COLO668 (cell line): ENCODE data around the gene GPER1.
"Not testable (repeated sequence)": the region's sequence is repeated elsewhere in the genome, so short reads cannot be mapped to it uniquely, and the experiment has no call there.

Experiments used
- DNase-seq: peaks from one replicate; lab custom pipeline; 2025; ENCODE audit not compliant: unreplicated experiment; lab: John Stamatoyannopoulos, UW

Gene GPER1

DNA sequence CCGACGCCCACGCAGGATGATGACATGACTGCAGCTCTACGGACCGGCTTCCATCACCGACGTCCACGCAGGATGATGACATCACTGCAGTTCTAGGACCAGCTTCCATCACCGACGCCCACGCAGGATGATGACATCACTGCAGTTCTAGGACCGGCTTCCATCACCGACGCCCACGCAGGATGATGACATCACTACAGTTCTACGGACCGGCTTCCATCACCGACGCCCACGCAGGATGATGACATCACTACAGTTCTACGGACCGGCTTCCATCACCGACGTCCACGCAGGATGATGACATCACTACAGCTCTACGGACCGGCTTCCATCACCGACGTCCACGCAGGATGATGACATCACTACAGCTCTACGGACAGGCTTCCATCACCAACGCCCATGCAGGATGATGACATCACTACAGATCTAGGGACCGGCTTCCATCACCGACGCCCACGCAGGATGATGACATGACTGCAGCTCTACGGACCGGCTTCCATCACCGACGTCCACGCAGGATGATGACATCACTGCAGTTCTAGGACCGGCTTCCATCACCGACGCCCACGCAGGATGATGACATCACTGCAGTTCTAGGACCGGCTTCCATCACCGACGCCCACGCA lies 28.6 kb downstream of the GPER1 start:
- DNase-seq, result not testable (repeated sequence)

DNA sequence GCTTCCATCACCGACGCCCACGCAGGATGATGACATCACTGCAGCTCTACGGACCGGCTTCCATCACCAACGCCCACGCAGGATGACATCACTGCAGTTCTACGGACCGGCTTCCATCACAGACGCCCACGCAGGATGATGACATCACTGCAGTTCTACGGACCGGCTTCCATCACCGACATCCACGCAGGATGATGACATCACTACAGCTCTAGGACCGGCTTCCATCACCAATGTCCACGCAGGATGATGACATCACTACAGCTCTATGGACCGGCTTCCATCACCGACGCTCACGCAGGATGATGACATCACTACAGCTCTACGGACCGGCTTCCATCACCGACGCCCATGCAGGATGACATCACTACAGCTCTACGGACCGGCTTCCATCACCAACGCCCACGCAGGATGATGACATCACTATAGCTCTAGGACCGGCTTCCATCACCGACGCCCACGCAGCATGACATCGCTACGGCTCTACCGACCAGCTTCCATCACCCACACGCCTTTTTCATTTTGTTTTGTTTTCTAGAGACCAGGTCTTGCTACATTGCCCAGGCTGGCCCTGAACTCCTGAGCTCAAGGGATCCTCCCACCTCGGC lies 29.5 kb downstream of the GPER1 start:
- no peak for DNase-seq

GRCh38 chr7:1119201-1119600 lies 31.3 kb downstream of the GPER1 start:
- DNase-seq, result no peak

- DNase-seq, result no peak
These were observed 32.9 kb downstream of the GPER1 start for GRCh38 chr7:1120791-1121190.

DNA sequence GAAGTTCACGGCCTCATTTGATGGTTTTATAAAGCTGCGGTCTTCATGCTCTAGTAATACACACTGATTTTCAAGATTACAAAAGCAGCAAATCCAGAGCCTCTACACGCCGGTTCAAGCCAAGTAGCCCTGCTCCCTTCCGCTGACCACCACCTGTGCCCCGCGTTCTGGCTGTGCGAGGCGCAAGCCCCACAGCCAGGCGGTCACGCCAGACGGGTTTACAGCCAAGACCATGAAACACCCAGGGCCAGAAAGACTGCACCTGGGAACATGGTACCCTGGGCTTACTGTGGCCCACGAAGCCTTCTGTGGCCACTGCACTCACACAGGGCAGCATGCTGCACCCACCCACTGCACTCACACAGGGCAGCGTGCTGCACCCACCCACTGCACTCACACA lies 33.6 kb downstream of the GPER1 start:
- DNase-seq, result no peak

GRCh38 chr7:1121886-1122831 lies 34.2 kb downstream of the GPER1 start:
- no peak for DNase-seq

- DNase-seq, result no peak
These were observed 35.1 kb downstream of the GPER1 start for GRCh38 chr7:1122832-1123501.

GRCh38 chr7:1123715-1124114 lies 35.8 kb downstream of the GPER1 start:
- DNase-seq, result no peak

DNA sequence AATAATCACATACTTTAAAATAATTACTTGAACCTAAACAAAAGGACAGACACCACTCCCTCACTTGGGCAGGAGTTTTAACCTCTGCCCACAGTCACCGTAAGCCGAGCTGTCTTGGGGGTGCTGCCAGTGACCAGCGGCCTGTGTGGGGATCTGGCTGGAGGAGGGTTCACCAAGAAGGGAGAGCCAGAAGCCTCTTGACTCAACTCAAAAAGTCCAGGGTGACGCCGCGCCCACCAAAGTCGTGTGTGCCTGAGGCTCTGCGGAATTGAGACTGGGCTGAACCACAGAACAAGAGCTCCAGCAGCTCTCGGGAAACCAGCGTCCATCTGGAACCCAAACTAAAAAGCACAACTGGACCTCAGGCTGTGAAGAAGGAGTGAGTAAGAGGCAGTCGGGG lies 36.3 kb downstream of the GPER1 start:
- no peak for DNase-seq

DNA sequence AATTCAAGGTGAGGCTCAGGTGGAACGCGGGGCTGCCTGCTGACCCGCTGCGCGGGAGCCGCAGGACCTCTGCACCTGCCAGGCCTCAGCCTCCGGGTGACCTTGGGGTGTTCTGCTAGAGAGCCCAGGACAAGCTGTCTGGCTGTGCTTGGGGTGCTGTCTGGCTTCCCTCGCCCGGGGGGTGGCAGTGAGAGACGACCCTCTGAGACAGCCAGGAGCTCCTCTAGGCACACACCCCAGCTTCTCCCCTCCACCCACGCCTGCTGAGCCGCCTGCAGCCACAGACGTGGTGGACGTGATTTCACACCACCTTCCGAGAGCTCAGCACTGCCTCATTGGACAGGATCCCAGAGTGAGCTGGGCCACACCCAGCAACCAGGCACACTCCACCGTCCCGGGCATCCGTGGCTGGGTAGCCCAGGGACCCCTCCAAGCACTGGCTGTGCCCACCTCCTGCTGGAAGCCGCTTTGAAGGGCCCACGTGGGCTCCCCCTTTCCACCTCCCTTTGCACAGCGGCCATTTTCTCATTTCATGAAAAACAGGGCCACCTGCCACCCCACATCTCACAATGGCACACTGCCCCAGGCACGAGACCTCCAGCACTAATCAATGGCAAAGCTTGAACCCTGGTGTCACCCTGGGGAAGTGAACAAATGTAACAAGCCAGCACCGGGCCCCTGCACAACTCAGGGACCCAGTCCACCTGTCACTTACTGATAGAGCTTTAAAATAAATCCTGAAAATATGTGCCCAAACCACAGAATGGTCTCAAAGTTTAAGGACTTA lies 37.1 kb downstream of the GPER1 start:
- no peak for DNase-seq

DNA sequence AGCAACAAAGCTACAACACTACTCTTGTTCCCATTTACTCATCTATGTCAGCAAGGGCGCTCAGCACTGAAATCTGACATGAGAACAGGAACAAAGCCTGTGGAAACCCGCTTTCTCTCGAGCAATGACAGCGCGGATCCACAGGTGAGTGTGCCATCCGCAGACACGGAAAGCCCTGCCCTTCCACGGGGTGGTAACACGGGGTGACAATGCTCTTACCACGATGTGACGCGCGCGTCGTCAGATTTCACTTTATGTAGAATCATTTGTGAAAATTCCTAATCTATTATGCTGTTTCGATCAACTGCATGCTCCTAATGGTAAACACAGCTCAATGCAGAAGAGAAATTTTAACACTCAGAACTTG lies 37.7 kb downstream of the GPER1 start:
- no peak for DNase-seq

- DNase-seq, result no peak
These were observed 39.1 kb downstream of the GPER1 start for GRCh38 chr7:1127001-1127400.

DNA sequence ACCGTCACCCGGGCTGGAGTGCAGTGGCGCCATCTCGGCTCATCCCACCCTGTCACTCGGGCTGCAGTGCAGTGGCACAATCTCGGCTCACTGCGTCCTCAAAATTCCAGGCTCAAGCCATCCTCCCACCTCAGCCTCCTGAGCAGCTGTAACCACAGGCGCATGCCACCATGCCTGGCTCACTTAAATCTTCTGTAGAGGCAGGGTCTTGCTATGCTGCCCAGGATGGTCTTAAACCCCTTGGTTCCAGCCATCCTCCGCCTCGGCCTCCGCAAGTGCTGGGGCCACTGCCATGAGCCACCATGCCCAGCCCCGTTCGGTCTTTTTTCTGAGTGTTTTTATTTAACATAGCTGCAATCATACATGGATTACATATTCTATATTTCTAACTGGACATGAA lies 41.5 kb downstream of the GPER1 start:
- DNase-seq, result no peak

DNA sequence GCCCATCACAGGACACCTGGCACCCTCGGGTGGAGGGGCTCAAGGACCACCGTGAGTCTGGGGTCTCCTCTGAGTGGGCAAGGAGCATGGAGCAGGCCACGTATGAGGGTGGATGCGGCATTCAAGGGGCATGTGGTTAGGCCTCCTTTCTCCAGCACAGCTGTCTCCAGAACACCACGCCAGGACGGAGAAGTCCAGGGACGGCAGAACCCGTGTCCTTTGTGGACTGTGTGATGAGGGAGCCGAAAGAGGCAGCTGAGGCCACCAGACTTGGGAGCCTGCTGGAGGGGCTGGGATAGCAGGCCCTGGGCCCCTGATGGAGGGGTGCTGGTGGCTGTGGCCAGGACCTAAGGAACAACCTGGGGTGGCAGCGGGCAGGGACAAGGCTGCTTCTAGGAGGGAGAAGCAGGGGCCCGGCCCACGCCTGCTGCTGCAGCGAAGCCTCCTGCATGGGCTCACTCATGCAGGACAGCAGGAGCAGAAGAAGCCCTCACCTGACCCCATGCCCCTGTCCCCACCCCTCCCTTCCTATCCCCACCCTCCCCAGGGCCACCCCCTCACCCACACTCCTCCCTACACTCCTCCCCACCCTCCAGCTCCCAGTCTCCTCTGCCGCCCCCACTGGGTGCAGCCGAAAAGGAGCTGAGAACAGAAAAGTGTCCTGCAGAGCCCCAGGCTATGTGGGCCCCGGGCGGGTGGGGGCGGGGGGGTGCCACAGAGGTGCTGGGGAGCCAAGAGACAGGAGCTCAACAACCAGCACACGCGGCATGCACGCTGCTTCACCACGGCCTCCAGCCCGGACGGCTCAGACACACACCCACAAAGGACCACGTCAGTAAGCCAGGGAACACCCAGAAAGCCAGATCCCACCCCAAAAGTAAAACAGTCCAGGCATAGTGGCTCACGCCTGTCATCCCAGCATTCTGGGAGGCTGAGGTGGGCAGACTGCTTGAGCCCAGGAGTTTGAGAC lies 42.4 kb downstream of the GPER1 start:
- DNase-seq, result no peak

DNA sequence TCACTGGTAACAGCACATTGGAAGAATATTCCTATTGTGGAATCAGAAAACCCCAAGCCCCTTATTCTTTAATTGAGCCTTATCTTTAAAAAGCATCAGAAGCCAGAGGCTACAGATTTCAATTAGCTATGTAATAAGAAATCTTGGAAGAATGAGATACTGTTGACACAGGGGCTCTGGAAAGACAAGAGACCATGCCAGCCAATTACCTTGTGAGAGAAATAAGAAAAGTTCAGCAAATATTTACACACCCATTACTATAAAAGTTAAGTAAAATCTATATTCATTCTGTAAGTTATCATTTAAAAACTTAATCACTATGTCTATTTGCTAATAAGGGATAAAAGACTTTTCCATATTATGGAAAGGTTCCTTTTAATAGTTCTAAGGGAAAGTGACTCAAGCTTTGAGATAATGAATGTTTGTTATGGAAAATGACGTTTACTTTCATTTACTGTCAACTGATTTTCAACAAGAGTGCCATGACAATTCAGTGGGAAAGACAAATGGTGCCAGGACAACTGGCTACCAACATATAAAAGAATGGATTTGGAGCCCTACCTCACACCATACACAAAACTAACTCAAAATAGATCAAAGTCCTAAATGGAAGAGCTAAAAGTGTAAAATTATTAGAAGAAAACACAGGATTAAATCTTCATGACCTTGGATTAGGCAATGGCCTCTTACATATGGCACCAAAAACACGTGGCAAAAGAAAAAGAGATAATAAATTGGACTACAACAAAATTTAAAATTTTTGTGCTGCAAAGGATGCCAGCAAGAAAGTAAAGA lies 43.8 kb downstream of the GPER1 start:
- no peak for DNase-seq

DNA sequence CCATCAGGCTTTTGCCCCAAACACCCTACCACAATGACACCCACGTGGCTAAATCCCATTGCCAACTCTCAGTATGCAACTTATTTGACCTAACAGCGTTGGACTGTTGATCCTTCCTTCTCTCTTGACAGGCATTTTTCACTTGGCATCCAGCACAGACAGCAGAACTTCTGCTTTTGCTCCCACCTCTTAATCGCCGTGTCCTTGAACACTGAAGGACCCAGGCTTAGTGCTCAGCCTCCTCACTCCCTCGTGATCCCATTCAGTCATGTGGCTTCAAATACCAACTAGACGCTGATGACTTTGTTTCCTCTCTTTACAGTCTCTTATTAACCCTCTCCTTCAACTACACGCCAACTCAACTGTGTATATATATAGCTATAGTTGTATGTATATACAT lies 47.0 kb downstream of the GPER1 start:
- no peak for DNase-seq

- peak; percentile 62 for DNase-seq
These were observed 49.1 kb downstream of the GPER1 start for GRCh38 chr7:1136841-1137516.

DNA sequence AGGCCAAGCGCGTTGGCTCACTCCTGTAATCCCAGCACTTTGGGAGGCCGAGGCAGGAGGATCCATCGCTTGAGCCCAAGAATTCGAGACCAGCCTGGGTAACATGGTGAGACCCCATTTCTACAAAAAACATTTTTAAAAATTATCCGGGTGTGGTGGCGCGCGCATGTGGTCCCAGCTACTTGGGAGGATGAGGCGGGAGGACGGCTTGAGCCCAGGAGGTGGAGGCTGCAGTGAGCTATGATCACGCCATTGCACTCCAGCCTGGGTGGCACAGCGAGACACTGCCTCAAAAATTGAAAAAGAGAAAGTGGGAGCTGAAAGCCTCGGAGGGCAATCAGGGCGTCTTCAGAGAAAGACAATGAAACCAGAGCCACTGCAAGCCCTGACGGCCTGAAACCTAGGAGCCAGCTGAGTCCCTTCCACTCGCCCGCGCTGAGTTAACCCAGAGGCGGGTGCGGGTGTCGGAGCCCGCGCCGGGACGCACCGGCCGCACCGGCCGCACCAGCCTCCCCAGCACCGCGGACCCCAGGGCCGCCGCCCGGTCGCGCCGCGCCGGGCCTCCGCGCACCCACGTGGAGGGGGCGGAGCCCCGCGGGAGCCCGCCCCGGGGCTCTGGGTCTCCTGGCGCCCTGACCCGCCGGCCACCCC lies 49.7 kb downstream of the GPER1 start:
- DNase-seq, result no peak
